ENCODE data around the gene NKX1-1. TPM values are rescaled to one million over a fixed set of nuclear protein-coding genes. Genes with fewer than 3 reads are reported as not detected.

The NKX1-1 gene
- total RNA-seq, 1 donor from 2014 or later = not detected

DNA sequence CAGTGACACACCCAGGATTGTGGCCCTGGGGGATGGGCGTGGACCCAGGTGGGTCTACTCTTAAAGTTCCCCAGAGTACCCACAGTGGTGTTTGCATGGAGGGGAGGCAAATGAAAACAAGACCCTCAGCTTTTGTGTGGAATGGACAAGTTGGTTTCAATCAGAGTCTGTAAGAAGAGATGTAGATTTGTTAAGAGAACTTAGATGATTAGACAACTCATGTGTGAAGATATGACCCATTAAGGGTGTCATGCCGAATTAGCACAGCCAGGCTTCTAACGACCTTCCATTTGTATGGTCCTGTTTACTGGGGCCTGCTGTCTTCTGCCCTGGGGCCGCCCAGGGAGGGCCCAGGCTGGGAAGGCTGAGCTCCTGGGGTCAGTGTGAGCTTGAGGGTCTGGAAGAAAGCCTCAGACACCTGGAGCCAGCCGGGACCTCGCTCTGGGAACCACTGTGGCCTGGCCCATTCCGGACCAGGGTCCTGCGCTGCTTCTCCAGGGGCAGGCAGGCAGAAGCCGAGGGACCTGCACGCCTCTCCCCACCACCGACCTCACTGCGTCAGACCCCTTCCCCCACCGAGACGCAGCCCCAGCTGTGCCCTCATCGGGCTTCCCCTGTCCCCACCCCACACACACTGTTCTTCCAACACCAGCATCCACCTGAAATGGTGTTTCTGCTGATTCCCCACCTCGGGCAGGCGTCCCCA is 38.9 kb downstream of the NKX1-1 start:
- DNase-seq (ENCODE audit: low read depth) = no peak
- TF ChIP-seq, protein P1, sequence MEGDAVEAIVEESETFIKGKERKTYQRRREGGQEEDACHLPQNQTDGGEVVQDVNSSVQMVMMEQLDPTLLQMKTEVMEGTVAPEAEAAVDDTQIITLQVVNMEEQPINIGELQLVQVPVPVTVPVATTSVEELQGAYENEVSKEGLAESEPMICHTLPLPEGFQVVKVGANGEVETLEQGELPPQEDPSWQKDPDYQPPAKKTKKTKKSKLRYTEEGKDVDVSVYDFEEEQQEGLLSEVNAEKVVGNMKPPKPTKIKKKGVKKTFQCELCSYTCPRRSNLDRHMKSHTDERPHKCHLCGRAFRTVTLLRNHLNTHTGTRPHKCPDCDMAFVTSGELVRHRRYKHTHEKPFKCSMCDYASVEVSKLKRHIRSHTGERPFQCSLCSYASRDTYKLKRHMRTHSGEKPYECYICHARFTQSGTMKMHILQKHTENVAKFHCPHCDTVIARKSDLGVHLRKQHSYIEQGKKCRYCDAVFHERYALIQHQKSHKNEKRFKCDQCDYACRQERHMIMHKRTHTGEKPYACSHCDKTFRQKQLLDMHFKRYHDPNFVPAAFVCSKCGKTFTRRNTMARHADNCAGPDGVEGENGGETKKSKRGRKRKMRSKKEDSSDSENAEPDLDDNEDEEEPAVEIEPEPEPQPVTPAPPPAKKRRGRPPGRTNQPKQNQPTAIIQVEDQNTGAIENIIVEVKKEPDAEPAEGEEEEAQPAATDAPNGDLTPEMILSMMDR (conservative IDR thresholded peaks at IDR 0.05; ENCODE audit: low read depth, low read length) = no peak
- H3K4me3 ChIP-seq (ENCODE audit: low read depth, low read length) = no peak overlapping the region

- DNase-seq (ENCODE audit: low read depth) = no peak
- H3K4me3 ChIP-seq (ENCODE audit: low read depth, low read length) = no peak overlapping the region
- TF ChIP-seq, protein P1 (conservative IDR thresholded peaks at IDR 0.05; ENCODE audit: low read depth, low read length) = no peak
These were observed 39.6 kb downstream of the NKX1-1 start for GRCh38 chr4:1366371-1367229.

- no peak for DNase-seq (ENCODE audit: low read depth)
- TF ChIP-seq, protein P1 (conservative IDR thresholded peaks at IDR 0.05; ENCODE audit: low read depth, low read length) = peak; percentile 21
- no peak overlapping the region for H3K4me3 ChIP-seq (ENCODE audit: low read depth, low read length)
These were observed 40.7 kb downstream of the NKX1-1 start for GRCh38 chr4:1365271-1366178.

- TF ChIP-seq, protein P1 (conservative IDR thresholded peaks at IDR 0.05; ENCODE audit: low read depth, low read length) = no peak
- no peak for DNase-seq (ENCODE audit: low read depth)
- no peak overlapping the region for H3K4me3 ChIP-seq (ENCODE audit: low read depth, low read length)
These were observed 41.5 kb downstream of the NKX1-1 start for GRCh38 chr4:1364748-1365147.

DNA sequence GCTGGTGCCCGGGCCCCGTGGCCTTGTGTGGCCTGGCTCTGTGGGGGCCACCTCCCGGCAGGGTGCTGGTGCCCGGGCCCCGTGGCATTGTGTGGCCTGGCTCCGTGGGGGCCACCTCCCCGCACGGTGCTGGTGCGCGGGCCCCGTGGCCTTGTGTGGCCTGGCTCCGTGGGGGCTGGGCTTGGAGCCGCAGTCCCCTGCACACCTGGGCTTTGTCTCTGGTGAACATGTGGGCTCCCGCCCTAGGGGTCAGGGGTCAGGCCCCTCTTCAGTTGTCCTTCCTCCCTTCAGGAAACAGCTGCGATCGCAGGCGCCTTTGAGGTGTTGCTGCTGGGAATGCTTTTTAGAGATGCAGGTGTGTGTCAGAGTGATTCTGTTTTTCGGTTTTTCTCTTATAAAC is 42.0 kb downstream of the NKX1-1 start:
- no peak for DNase-seq (ENCODE audit: low read depth)
- TF ChIP-seq, protein P1 (conservative IDR thresholded peaks at IDR 0.05; ENCODE audit: low read depth, low read length) = no peak
- no peak overlapping the region for H3K4me3 ChIP-seq (ENCODE audit: low read depth, low read length)

DNA sequence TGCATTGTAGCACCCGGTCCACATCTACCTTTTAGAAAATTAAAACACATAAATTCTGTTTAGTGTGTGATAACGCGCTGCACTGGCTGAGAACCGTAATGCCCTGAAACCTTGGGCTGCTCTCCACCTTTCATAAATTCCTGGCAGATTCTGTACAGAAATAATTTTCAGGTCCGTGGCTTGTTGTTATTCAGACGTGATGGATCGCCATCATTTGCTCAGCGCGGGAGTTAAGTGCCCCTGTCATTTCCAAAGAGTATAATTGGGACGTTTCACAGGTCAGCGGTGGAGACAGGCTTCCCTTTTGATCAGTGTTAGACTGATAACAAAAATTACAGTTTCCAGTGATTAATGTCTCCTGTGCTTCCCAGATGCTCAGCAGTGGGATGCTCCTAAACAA is 42.7 kb downstream of the NKX1-1 start:
- DNase-seq (ENCODE audit: low read depth) = no peak
- TF ChIP-seq, protein P1 (conservative IDR thresholded peaks at IDR 0.05; ENCODE audit: low read depth, low read length) = no peak
- H3K4me3 ChIP-seq (ENCODE audit: low read depth, low read length) = no peak overlapping the region

All from epithelial cell of proximal tubule (primary cell).